ENCODE measurements around the gene ASCC3.

The ASCC3 gene

GRCh38 chr6:100538086-100538485 is 343.0 kb downstream of the ASCC3 start:
- TF ChIP-seq, protein P1, sequence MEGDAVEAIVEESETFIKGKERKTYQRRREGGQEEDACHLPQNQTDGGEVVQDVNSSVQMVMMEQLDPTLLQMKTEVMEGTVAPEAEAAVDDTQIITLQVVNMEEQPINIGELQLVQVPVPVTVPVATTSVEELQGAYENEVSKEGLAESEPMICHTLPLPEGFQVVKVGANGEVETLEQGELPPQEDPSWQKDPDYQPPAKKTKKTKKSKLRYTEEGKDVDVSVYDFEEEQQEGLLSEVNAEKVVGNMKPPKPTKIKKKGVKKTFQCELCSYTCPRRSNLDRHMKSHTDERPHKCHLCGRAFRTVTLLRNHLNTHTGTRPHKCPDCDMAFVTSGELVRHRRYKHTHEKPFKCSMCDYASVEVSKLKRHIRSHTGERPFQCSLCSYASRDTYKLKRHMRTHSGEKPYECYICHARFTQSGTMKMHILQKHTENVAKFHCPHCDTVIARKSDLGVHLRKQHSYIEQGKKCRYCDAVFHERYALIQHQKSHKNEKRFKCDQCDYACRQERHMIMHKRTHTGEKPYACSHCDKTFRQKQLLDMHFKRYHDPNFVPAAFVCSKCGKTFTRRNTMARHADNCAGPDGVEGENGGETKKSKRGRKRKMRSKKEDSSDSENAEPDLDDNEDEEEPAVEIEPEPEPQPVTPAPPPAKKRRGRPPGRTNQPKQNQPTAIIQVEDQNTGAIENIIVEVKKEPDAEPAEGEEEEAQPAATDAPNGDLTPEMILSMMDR (IDR thresholded peaks at IDR 0.05; ENCODE audit: borderline replicate concordance, insufficient read depth, low read depth, low read length), result no peak

DNA sequence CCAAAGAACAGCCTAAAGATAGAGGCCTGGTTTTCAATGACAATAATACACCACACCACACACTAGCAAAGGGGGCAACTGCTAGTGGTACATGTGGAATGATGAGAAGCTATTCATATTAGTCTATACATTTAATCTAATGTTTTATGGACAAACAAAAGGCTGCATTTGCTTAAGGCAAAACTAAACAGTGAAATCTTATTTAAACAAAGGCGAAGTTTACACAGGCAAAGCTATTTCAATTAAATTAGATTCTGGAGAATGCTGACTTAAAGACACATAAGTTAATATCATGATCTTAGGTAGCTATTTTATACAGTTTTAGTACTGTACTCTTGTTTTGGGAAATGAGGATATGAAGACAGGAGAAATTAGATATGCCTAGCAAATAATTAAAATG is 362.5 kb downstream of the ASCC3 start:
- no peak overlapping the region for H3K4me3 ChIP-seq (ENCODE audit: low read depth, low read length)
- TF ChIP-seq, protein P1 (IDR thresholded peaks at IDR 0.05; ENCODE audit: borderline replicate concordance, insufficient read depth, low read depth, low read length), result no peak

More at GRCh38 chr6:100538086-100538485, 343.0 kb downstream of the ASCC3 start:
- H3K4me3 ChIP-seq (ENCODE audit: low read depth, low read length), result no peak overlapping the region

DNA sequence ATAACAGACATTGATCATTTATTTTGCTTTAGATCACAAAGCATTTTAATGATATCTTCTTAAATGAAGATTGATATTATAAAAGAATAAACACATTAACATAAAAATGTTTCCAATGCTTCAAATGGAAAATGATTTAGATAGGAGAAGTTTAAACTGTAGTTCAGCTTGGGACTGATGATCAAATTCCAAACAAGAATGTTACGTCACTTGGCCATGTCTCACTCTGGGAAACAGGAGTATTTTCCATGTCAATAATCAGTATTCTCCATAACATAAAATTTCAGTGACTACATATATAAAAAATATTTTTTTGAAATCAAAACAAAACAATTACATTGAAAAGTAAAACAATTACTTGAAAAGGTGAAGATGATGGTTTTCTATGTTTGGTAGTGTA is 363.5 kb downstream of the ASCC3 start:
- TF ChIP-seq, protein P1 (IDR thresholded peaks at IDR 0.05; ENCODE audit: borderline replicate concordance, insufficient read depth, low read depth, low read length), result no peak
- H3K4me3 ChIP-seq (ENCODE audit: low read depth, low read length), result no peak overlapping the region

DNA sequence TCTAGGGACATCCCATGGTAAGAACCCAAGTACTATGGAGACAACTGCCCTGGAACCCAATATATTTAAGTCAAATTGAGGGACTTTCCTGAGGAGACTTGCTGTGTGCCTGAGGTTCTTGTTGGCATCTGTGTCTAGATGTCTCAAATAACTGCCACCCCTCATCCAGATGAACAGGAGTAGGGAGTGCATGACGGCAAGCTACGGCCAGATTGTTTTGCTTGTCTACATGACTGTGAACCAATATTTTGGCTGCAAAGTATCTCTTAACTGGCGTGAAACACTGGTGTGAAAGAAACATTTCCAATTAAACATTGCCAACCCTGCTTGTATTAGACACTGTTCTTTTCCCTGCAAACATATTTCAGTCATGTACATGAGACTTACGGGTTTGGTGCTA is 364.0 kb downstream of the ASCC3 start:
- no peak overlapping the region for H3K4me3 ChIP-seq (ENCODE audit: low read depth, low read length)
- TF ChIP-seq, protein P1 (IDR thresholded peaks at IDR 0.05; ENCODE audit: borderline replicate concordance, insufficient read depth, low read depth, low read length), result no peak

GRCh38 chr6:100514660-100515059 is 366.5 kb downstream of the ASCC3 start:
- TF ChIP-seq, protein P1 (IDR thresholded peaks at IDR 0.05; ENCODE audit: borderline replicate concordance, insufficient read depth, low read depth, low read length), result no peak
- H3K4me3 ChIP-seq (ENCODE audit: low read depth, low read length), result no peak overlapping the region

DNA sequence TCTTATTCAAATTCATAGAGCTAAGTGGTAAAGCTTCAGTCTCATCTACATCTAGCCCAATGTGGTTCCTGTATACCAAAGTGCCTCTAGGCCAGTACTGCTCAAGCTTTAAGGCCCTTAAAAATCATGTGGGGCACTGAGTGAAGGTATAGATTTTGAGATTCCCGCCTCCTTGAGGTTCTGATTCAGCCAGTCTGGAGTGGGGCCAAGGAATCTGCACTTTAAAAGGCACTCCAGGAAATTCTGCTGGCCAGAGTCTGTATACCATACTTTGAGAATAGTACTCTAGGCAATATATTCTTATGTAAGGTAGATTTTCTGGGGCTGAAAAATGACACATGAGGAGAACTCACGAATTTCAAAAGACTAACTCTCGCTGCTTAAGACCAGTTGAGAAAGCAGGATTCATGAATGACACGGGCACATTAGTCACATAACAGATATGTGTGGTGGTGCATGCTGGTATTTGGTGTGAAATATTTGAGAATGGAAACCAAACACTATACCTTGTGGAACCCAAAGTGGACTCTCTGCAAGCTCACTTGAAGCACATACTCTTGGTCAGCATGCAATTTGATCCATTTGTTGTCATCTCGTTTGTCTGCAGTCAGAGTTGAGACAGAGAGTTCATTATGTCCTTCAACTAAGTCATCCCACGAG is 368.8 kb downstream of the ASCC3 start:
- TF ChIP-seq, protein P1 (IDR thresholded peaks at IDR 0.05; ENCODE audit: borderline replicate concordance, insufficient read depth, low read depth, low read length), result no peak
- no peak overlapping the region for H3K4me3 ChIP-seq (ENCODE audit: low read depth, low read length)

DNA sequence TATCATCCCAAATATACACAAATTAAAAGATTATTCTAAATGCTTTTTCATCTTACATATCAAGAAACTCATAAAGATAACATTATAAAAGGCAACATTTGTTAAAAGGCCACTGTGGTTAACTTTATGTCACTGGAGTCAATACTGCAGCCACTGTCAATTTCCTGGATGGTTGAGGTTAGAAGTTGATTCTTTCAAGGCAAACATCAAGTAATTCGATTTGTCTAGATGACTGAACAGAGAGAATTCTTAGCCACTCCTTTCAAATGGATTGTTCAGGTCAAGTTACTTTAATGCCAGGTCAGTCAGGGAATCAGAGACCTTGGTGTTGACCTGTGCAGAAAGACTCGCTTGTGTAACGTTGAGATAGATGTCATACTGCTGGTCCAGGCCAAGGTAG is 372.0 kb downstream of the ASCC3 start:
- TF ChIP-seq, protein P1 (IDR thresholded peaks at IDR 0.05; ENCODE audit: borderline replicate concordance, insufficient read depth, low read depth, low read length), result no peak
- H3K4me3 ChIP-seq (ENCODE audit: low read depth, low read length), result no peak overlapping the region

Measured in GM12875 (cell line).